ENCODE data around the gene WDR70.
"Not testable (repeated sequence)": the region's sequence is repeated elsewhere in the genome, so short reads cannot be mapped to it uniquely, and the experiment has no call there.

Gene WDR70

GRCh38 chr5:37375091-37375490, 4.0 kb upstream of the WDR70 start:
- Histone ChIP-seq H3K4me1 (peaks cover 0 to 15% (median 7%) of the 10 kb centered on the region in 4 donors), H3K27me3 (no peaks in the 10 kb centered on the region), H3K9me3 (no peaks in the 10 kb centered on the region), H3K36me3 (no peaks in the 10 kb centered on the region), H3K27ac (no peak overlapping the region), H3K4me3 (no peak overlapping the region)
- TF ChIP-seq CTCF (IDR thresholded peaks at IDR 0.05): no peak
- DNase-seq: no peak
- intact Hi-C loops (cut with DNase I; ENCODE audit: low total_unique reads): no loop called here

- H3K4me3 ChIP-seq; intact Hi-C loops (cut with DNase I; ENCODE audit: low total_unique reads); DNase-seq; H3K9me3 ChIP-seq; H3K27ac ChIP-seq; H3K27me3 ChIP-seq: not testable (repeated sequence)
- Histone ChIP-seq H3K36me3 (peaks cover 8 to 17% (median 14%) of the 10 kb centered on the region in 3 donors), H3K4me1 (peaks cover 0 to 17% (median 6%) of the 10 kb centered on the region in 4 donors)
Observed at GRCh38 chr5:37378066-37378465, 1.1 kb upstream of the WDR70 start.

- Histone ChIP-seq H3K9me3 (no peaks in the 10 kb centered on the region), H3K4me3 (no peak overlapping the region), H3K36me3 (peaks cover 22 to 53% (median 23%) of the 10 kb centered on the region in 3 donors), H3K27ac (no peak overlapping the region), H3K4me1 (no peaks in the 10 kb centered on the region), H3K27me3 (no peaks in the 10 kb centered on the region)
- TF ChIP-seq CTCF (IDR thresholded peaks at IDR 0.05): no peak
- DNase-seq: no peak
- intact Hi-C loops (cut with DNase I; ENCODE audit: low total_unique reads): no loop called here
Observed at GRCh38 chr5:37391591-37391990, 12.5 kb downstream of the WDR70 start.

- no peak overlapping the region for H3K27ac ChIP-seq
- TF ChIP-seq CTCF (IDR thresholded peaks at IDR 0.05): no peak
- DNase-seq: no peak
- no peaks in the 10 kb centered on the region for H3K4me1 ChIP-seq
- H3K4me3 ChIP-seq: no peak overlapping the region
- no peaks in the 10 kb centered on the region for H3K27me3 ChIP-seq
- intact Hi-C loops (cut with DNase I; ENCODE audit: low total_unique reads): no loop called here
- H3K36me3 ChIP-seq: peaks cover 43 to 86% (median 48%) of the 10 kb centered on the region in 3 donors
- no peaks in the 10 kb centered on the region for H3K9me3 ChIP-seq
Observed at GRCh38 chr5:37396352-37396751, 17.2 kb downstream of the WDR70 start.

GRCh38 chr5:37400501-37400900, 21.4 kb downstream of the WDR70 start:
- no peak overlapping the region for H3K4me3 ChIP-seq
- intact Hi-C loops (cut with DNase I; ENCODE audit: low total_unique reads): no loop called here
- H3K27me3 ChIP-seq: no peaks in the 10 kb centered on the region
- DNase-seq: no peak
- TF ChIP-seq CTCF (IDR thresholded peaks at IDR 0.05): no peak
- no peaks in the 10 kb centered on the region for H3K4me1 ChIP-seq
- H3K27ac ChIP-seq: no peak overlapping the region
- no peaks in the 10 kb centered on the region for H3K9me3 ChIP-seq
- peaks cover 33 to 66% (median 42%) of the 10 kb centered on the region in 3 donors for H3K36me3 ChIP-seq

GRCh38 chr5:37412515-37412914, 33.4 kb downstream of the WDR70 start:
- Histone ChIP-seq H3K4me3 (no peak overlapping the region), H3K36me3 (peaks cover 18 to 54% (median 23%) of the 10 kb centered on the region in 3 donors), H3K27ac (no peak overlapping the region), H3K27me3 (no peaks in the 10 kb centered on the region), H3K4me1 (no peaks in the 10 kb centered on the region), H3K9me3 (no peaks in the 10 kb centered on the region)
- TF ChIP-seq CTCF (IDR thresholded peaks at IDR 0.05): no peak
- DNase-seq: no peak
- intact Hi-C loops (cut with DNase I; ENCODE audit: low total_unique reads): loop anchor here (10.0 kb wide), 1 partner anchor 782 kb away; no protein-coding TSS in a partner anchor

- peaks cover 23 to 52% (median 24%) of the 10 kb centered on the region in 3 donors for H3K36me3 ChIP-seq
- intact Hi-C loops (cut with DNase I; ENCODE audit: low total_unique reads): loop anchor here (10.0 kb wide), 1 partner anchor 779 kb away; no protein-coding TSS in a partner anchor
- H3K9me3 ChIP-seq, H3K4me1 ChIP-seq, H3K27me3 ChIP-seq, DNase-seq, H3K4me3 ChIP-seq, H3K27ac ChIP-seq: not testable (repeated sequence)
Observed at GRCh38 chr5:37415456-37415855, 36.3 kb downstream of the WDR70 start.
